Brain pericyte (primary cell): ENCODE measurements around the gene ASB9.
"Not testable (repeated sequence)": the region's sequence is repeated elsewhere in the genome, so short reads cannot be mapped to it uniquely, and the experiment has no call there.

Experiments used
- DNase-seq: peaks from one replicate; pipeline ENCODE4 v3.0.0-alpha.2; 2012; ENCODE audit warnings: low read depth, low spot score

The ASB9 gene

GRCh38 chrX:15242899-15243555 lies 26.9 kb downstream of the ASB9 start:
- DNase-seq = no peak

- DNase-seq = no peak
Observed at GRCh38 chrX:15241301-15241700, 28.6 kb downstream of the ASB9 start.

- no peak for DNase-seq
Observed at GRCh38 chrX:15240414-15240813, 29.5 kb downstream of the ASB9 start.

- no peak for DNase-seq
Observed at GRCh38 chrX:15236146-15236545, 33.7 kb downstream of the ASB9 start.

GRCh38 chrX:15235001-15235400 lies 34.9 kb downstream of the ASB9 start:
- DNase-seq = no peak

- no peak for DNase-seq
Observed at GRCh38 chrX:15233416-15234015, 36.4 kb downstream of the ASB9 start.

- no peak for DNase-seq
Observed at GRCh38 chrX:15224747-15225146, 45.1 kb downstream of the ASB9 start.

- no peak for DNase-seq
Observed at GRCh38 chrX:15221321-15221720, 48.6 kb downstream of the ASB9 start.

GRCh38 chrX:15217161-15217560 lies 52.7 kb downstream of the ASB9 start:
- no peak for DNase-seq

- no peak for DNase-seq
Observed at GRCh38 chrX:15216280-15216679, 53.6 kb downstream of the ASB9 start.

GRCh38 chrX:15215366-15215765 lies 54.5 kb downstream of the ASB9 start:
- DNase-seq = no peak

GRCh38 chrX:15214588-15214987 lies 55.3 kb downstream of the ASB9 start:
- no peak for DNase-seq

- DNase-seq = no peak
Observed at GRCh38 chrX:15209096-15209495, 60.8 kb downstream of the ASB9 start.

- no peak for DNase-seq
Observed at GRCh38 chrX:15207994-15208393, 61.9 kb downstream of the ASB9 start.

GRCh38 chrX:15207384-15207783 lies 62.5 kb downstream of the ASB9 start:
- no peak for DNase-seq

GRCh38 chrX:15206306-15206705 lies 63.6 kb downstream of the ASB9 start:
- no peak for DNase-seq

- no peak for DNase-seq
Observed at GRCh38 chrX:15204130-15204751, 65.6 kb downstream of the ASB9 start.

- DNase-seq = no peak
Observed at GRCh38 chrX:15203694-15204093, 66.2 kb downstream of the ASB9 start.

- no peak for DNase-seq
Observed at GRCh38 chrX:15202454-15203177, 67.3 kb downstream of the ASB9 start.

- no peak for DNase-seq
Observed at GRCh38 chrX:15200871-15201270, 69.0 kb downstream of the ASB9 start.

- not testable (repeated sequence) for DNase-seq
Observed at GRCh38 chrX:15198608-15199202, 71.2 kb downstream of the ASB9 start.

GRCh38 chrX:15194146-15194545 lies 75.7 kb downstream of the ASB9 start:
- no peak for DNase-seq
